ENCODE data around the gene GPR55.

DNA sequence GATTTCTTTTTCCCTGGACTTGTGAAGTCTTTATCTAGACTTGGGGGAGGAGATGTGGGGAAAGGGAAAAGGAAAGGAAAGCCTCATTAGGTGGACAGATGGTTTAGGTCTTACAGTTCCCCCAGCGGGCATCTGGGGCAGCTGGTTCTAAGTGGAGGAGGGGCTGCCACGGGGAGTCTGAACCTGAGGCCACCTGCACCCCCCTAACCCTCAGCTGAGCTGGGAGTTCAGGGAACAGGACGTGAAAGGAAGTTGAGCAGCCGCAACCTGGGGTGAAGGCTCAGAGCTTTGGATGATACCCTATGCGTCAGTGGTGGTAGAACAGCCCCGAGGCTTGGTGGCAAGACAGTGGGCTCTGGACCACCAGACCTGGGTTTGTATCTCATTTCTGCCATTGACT, 33.5 kb downstream of the GPR55 start:
- no peak for TF ChIP-seq CTCF (IDR thresholded peaks at IDR 0.05)
- no peak for TF ChIP-seq EZH2 (IDR thresholded peaks at IDR 0.05)
- no peak for TF ChIP-seq EZH2phosphoT487 (IDR thresholded peaks at IDR 0.05)

All from neural progenitor cell (in vitro differentiated cells).